ENCODE measurements around the gene INMT. TPM values are rescaled to one million over a fixed set of nuclear protein-coding genes. Genes with fewer than 3 reads are reported as not detected.
A peak's percentile ranks its signal among the peaks of the same experiment; 100 is the strongest.

The INMT gene
- total and polyA plus RNA-seq, 8 donors: 1.8 to 27.2 (median 7.1) TPM

DNA sequence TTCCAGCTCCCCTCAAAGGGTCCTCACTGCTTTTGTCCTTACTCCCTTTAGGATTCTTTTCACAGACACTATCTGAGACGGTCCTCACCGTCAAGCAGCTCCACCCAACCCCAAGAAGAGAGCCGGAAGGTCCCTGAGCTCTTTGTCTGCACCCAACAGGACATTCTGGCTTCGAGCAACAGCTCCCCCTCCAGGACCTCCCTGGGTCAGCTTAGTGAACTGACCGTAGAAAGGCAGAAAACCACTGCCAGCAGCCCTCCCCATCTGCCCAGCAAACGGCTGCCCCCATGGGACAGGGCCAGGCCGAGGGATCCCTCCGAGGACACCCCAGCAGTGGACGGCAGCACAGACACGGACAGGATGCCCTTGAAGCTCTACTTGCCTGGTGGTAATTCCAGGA, 39.2 kb downstream of the INMT start:
- intact Hi-C loops (cut with DNase I; ENCODE audit: low total_unique reads): no loop called here
- no peak for DNase-seq
- Histone ChIP-seq H3K4me1 (peaks cover 0 to 12% (median 8%) of the 10 kb centered on the region in 4 donors), H3K27ac (no peak overlapping the region), H3K4me3 (no peak overlapping the region), H3K27me3 (no peaks in the 10 kb centered on the region), H3K9me3 (no peaks in the 10 kb centered on the region), H3K36me3 (peaks cover 4 to 40% (median 28%) of the 10 kb centered on the region in 4 donors)
- 76 to 86% (median 80%) methylated on average over 8 to 10 of the region's 10 CpGs for WGBS, 5 donors
- TF ChIP-seq EP300 (IDR thresholded peaks at IDR 0.05) (no peak), POLR2AphosphoS5 (IDR thresholded peaks at IDR 0.05) (no peak), POLR2A (IDR thresholded peaks at IDR 0.05) (no peak)
- TF ChIP-seq, protein P1, sequence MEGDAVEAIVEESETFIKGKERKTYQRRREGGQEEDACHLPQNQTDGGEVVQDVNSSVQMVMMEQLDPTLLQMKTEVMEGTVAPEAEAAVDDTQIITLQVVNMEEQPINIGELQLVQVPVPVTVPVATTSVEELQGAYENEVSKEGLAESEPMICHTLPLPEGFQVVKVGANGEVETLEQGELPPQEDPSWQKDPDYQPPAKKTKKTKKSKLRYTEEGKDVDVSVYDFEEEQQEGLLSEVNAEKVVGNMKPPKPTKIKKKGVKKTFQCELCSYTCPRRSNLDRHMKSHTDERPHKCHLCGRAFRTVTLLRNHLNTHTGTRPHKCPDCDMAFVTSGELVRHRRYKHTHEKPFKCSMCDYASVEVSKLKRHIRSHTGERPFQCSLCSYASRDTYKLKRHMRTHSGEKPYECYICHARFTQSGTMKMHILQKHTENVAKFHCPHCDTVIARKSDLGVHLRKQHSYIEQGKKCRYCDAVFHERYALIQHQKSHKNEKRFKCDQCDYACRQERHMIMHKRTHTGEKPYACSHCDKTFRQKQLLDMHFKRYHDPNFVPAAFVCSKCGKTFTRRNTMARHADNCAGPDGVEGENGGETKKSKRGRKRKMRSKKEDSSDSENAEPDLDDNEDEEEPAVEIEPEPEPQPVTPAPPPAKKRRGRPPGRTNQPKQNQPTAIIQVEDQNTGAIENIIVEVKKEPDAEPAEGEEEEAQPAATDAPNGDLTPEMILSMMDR (IDR thresholded peaks at IDR 0.05): no peak

DNA sequence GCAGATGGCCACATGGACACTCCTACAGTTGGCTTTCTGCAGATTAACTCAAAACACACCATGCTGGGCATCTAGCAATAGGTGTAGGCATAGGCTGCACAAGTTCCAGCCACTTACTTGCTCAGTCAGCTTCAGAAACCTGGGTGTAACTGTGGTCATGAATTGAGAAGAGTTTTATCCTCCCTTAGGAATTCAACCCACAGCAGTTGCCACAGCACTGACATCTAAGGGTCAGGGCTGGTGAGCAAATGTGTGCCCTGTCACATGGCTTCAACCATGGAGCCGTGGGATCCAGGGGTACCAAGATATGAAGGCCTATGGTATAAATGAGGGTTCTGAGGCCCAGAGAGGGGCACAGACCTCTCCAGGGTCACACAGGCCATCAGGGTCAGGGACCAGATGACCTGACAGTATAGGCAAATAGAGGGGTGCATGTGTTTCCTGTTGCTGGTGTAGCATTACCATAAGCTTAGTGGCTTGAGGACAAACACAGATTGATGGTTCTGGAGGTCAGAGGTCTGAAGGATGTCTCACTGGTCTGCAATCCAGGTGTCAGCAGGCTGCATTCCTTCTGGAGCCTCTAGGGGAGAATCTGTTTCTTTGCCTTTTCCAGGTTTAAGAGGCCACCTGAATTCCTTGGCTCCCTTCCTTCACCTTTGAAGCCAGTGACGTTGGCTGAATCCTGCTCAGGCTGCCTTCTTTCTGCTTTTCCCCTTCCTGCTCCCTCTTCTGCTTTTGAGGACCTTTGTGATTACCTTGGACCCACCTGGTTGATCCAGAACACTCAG, 43.4 kb downstream of the INMT start:
- peak overlapping the region in 2 of 5 donors; percentile 50 to 67 for H3K27ac ChIP-seq
- no peaks in the 10 kb centered on the region for H3K27me3 ChIP-seq
- H3K4me3 ChIP-seq: no peak overlapping the region
- 58 to 67% (median 59%) methylated on average over 2 of the region's 2 CpGs for WGBS, 5 donors
- no peak for TF ChIP-seq EP300 (IDR thresholded peaks at IDR 0.05)
- TF ChIP-seq POLR2AphosphoS5 (IDR thresholded peaks at IDR 0.05): no peak
- no peak for TF ChIP-seq POLR2A (IDR thresholded peaks at IDR 0.05)
- peaks cover 4 to 26% (median 21%) of the 10 kb centered on the region in 4 donors for H3K36me3 ChIP-seq
- intact Hi-C loops (cut with DNase I; ENCODE audit: low total_unique reads): no loop called here
- no peaks in the 10 kb centered on the region for H3K9me3 ChIP-seq
- peak in 1 of 2 donors; percentile 68 for DNase-seq
- H3K4me1 ChIP-seq: peaks cover 0 to 42% (median 31%) of the 10 kb centered on the region in 4 donors

DNA sequence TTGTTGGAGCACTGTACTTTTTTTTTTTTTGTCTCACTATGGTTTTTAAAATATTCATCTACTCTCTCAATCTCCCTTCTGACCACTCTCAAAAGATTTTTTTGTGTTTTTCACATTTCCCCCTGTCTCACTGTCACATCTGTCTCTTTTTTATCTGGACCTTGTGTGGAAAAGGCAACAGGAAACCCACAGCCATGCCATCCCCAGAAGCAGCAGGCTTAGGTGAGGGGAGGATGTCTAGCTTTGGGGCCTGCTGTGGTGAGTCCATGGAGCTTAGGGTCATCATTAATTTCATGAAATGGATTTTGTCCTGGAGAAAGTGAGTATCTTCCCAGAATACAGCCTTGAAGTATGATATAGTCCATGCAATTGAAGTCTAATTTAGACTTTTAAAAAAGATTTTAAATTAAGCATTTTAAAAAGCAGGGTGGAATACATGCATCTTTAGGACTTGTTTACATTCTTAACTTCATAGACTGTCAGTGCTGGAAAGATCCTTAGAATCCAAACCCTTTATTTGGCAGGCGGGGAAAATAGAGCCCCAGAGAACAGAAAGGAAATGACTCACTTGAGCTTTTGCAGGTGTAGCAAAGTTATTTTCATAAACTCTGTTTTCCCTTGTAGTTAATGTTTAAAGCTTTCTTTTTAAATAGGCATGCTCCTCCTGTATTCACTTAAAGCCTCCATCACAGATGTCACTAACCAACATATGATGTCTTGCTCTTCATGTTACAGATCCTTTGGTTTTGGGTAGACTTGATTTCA, 44.4 kb downstream of the INMT start:
- no peaks in the 10 kb centered on the region for H3K9me3 ChIP-seq
- intact Hi-C loops (cut with DNase I; ENCODE audit: low total_unique reads): no loop called here
- H3K4me1 ChIP-seq: peaks cover 0 to 51% (median 36%) of the 10 kb centered on the region in 4 donors
- no peaks in the 10 kb centered on the region for H3K27me3 ChIP-seq
- peak in 1 of 2 donors; percentile 77 for DNase-seq
- 24 to 61% (median 49%) methylated on average over 1 of the region's 1 CpG for WGBS, 5 donors
- no peak overlapping the region for H3K4me3 ChIP-seq
- peaks cover 4 to 19% (median 14%) of the 10 kb centered on the region in 4 donors for H3K36me3 ChIP-seq
- H3K27ac ChIP-seq: peak overlapping the region in 3 of 5 donors; percentile 22 to 67 (median 50)
- TF ChIP-seq POLR2AphosphoS5 (IDR thresholded peaks at IDR 0.05): no peak
- TF ChIP-seq EP300 (IDR thresholded peaks at IDR 0.05): no peak
- TF ChIP-seq POLR2A (IDR thresholded peaks at IDR 0.05): no peak
- TF ChIP-seq, protein P1 (IDR thresholded peaks at IDR 0.05): no peak

DNA sequence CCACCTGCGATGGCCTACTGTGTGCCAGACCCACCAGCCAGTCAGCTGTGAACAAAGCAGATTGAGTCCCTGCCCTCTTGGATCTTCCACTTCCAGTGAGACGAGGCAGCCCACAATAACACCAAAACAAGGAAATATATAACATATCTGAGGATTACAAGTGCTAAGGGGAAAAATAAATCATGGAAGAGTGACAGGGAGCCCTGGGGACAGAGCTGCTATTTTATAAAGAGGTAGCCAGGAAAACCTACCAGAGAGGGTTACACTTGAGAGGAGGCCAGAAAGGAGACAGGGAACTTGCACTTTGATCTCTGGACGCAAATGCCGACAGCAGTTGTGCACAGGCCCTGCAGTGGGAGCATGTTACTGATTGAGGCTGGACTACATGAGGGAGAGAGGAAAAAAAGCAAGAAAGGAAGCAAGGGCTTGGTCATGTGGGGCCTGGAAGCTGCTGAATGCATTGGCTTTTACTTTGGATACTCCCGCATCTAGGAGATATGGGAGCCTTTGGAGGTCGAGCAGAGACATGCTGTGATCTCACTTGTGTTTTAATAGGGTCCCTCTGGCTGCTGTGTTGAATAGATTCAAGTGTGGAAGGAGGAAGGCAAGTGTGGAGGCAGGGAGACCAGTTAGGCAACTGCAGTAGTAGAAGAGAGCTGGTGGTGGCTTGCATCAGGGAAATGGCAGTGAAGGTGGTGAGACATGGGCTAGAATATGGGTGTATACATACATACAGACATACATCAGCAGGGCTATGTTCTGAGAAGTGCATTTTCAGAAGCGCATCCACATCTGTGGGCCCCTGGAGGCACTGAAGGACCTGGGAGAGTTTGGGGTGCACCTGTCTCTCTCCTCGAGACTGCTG, 45.5 kb downstream of the INMT start:
- no peak for TF ChIP-seq EP300 (IDR thresholded peaks at IDR 0.05)
- TF ChIP-seq POLR2AphosphoS5 (IDR thresholded peaks at IDR 0.05): no peak
- no peak for TF ChIP-seq POLR2A (IDR thresholded peaks at IDR 0.05)
- TF ChIP-seq, protein P1 (IDR thresholded peaks at IDR 0.05): no peak
- WGBS, 5 donors: 60 to 77% (median 67%) methylated on average over 8 of the region's 8 CpGs
- H3K36me3 ChIP-seq: peaks cover 0 to 12% (median 7%) of the 10 kb centered on the region in 4 donors
- H3K9me3 ChIP-seq: no peaks in the 10 kb centered on the region
- H3K4me3 ChIP-seq: no peak overlapping the region
- no peaks in the 10 kb centered on the region for H3K27me3 ChIP-seq
- peak in 1 of 2 donors; percentile 48 for DNase-seq
- intact Hi-C loops (cut with DNase I; ENCODE audit: low total_unique reads): no loop called here
- H3K27ac ChIP-seq: peak overlapping the region in 3 of 5 donors; percentile 22 to 67 (median 50)
- peaks cover 0 to 53% (median 36%) of the 10 kb centered on the region in 4 donors for H3K4me1 ChIP-seq
